A549 (cell line): Measurements from ENCODE around the gene RNF6.

Experiments
- TF ChIP-seq, protein P1 (sequence below): fragments of >200 bp; sonication (Bioruptor Twin); formaldehyde crosslinking; IDR thresholded peaks from 2 replicates; pipeline ENCODE4 v1.6.1; 2016
- TF ChIP-seq, protein P2 (sequence below): fragments of 250-450 bp; sonication (Bioruptor Pico); IDR thresholded peaks from 2 replicates; pipeline ENCODE4 v1.5.0; 2021; ENCODE audit warnings: mild to moderate bottlenecking, moderate library complexity, borderline replicate concordance

GRCh38 chr13:26186118-26186870, 35.8 kb downstream of the RNF6 start:
- TF ChIP-seq, protein P1, sequence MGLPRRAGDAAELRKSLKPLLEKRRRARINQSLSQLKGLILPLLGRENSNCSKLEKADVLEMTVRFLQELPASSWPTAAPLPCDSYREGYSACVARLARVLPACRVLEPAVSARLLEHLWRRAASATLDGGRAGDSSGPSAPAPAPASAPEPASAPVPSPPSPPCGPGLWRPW: no peak
- TF ChIP-seq, protein P2, sequence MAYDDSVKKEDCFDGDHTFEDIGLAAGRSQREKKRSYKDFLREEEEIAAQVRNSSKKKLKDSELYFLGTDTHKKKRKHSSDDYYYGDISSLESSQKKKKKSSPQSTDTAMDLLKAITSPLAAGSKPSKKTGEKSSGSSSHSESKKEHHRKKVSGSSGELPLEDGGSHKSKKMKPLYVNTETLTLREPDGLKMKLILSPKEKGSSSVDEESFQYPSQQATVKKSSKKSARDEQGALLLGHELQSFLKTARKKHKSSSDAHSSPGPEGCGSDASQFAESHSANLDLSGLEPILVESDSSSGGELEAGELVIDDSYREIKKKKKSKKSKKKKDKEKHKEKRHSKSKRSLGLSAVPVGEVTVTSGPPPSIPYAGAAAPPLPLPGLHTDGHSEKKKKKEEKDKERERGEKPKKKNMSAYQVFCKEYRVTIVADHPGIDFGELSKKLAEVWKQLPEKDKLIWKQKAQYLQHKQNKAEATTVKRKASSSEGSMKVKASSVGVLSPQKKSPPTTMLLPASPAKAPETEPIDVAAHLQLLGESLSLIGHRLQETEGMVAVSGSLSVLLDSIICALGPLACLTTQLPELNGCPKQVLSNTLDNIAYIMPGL (CRISPR knock-in tag): no peak
